22Rv1 (cell line): ENCODE measurements around the gene AKR1D1.

Experiments
- ZFX ChIP-seq: fragments of 450-650 bp; IDR thresholded peaks from 2 replicates; pipeline ENCODE4 v1.6.1; 2017; ENCODE audit warnings: antibody characterized with exemption, borderline replicate concordance
- TF ChIP-seq, protein P1 (sequence below): fragments of 450-650 bp; IDR thresholded peaks from 2 replicates; pipeline ENCODE4 v1.5.1; 2017; ENCODE audit warnings: mild to moderate bottlenecking

DNA sequence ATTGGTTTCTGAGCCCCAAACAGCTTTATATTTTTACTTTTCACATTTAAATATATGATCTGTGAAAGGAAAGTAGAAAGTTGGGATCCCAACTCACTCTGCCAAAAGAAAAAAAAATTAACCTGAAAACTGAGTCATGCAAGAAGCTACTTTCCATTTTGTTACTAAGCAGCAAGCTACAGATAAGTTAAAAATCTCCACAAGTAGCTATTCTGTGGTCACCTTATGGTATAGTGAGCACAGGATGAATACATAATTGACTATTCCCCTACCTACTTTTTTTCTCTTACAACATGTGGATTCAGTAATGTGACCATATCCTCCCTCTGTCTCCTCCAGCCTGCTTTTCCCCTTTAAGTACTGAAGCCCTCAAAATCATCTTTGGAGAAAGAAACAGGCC is 44.1 kb upstream of the AKR1D1 start:
- TF ChIP-seq, protein P1, sequence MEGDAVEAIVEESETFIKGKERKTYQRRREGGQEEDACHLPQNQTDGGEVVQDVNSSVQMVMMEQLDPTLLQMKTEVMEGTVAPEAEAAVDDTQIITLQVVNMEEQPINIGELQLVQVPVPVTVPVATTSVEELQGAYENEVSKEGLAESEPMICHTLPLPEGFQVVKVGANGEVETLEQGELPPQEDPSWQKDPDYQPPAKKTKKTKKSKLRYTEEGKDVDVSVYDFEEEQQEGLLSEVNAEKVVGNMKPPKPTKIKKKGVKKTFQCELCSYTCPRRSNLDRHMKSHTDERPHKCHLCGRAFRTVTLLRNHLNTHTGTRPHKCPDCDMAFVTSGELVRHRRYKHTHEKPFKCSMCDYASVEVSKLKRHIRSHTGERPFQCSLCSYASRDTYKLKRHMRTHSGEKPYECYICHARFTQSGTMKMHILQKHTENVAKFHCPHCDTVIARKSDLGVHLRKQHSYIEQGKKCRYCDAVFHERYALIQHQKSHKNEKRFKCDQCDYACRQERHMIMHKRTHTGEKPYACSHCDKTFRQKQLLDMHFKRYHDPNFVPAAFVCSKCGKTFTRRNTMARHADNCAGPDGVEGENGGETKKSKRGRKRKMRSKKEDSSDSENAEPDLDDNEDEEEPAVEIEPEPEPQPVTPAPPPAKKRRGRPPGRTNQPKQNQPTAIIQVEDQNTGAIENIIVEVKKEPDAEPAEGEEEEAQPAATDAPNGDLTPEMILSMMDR, result no peak
- no peak for TF ChIP-seq ZFX
